ENCODE data around the gene CYB561D2.

CYB561D2 gene

DNA sequence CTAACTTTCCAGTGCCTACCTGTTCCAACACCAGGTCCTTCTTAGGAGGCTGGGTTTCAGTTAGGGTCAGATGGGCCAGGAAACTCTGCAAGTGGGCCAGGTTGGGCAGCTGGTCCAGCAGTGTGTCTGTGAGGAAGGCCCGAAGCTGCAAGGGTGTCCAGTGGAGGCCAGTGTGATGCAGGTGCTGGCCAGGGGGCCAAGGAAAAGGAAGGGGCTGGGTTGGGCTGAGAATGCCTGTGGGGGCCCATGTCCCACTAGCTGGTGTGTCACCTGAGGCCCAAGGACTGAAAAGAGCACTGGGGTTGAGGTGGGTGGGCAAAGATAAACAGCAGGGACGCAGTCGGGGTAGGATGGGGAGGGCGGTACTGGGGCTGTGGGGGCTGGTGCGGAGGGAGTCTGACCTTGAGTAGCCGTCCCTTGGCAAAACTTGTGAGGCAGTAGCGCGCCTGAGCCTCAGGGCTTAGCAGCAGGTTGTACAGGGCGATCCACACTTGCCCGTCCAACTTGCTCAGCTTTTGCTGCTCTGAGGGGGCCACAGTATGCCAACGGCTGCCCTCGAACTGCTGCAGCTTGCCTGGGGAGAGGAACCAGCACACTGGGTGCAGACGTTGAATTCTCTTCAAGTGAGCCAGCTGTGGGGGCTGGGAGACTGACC lies 8.5 kb upstream of the CYB561D2 start:
- no peak for DNase-seq

DNA sequence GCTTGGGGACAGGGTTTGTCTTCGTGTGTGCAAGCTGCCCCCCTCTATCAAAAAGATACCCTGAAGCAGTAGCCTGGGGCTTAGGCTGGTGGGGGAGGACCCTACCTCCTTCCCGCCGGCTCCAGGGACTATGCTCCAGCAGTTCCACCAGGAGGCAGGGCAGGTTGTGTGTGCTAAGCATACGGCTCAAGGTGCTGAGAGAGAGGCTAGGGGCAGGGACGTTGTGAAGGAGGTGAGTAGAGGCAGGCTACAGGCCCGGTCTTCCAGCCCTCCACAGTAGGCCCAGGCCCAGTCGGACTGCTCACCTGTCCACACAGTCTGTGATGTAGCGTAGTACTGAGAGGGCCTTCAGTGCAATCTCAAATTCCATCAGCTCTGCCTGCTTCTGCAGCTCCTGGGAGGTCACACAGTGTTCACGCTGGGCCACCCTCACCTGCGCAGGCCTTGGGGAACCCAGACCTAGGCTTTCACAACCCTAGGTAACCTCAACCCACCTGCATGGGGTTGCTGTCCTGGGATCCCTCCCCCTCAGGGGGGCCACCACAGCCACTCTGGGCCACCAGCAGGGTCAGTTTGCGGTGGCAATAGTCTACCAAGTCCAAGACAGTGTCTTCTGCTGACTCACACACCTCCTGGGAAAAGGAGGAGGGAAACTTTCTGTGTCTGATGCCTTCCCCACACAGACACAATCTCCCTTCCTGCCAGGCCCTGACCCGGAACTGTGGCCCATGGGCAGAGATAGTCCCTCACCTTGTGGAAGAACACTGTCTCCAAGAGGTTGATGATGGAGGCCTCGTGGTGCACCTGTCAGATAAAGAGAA lies 7.6 kb upstream of the CYB561D2 start:
- DNase-seq = no peak

DNA sequence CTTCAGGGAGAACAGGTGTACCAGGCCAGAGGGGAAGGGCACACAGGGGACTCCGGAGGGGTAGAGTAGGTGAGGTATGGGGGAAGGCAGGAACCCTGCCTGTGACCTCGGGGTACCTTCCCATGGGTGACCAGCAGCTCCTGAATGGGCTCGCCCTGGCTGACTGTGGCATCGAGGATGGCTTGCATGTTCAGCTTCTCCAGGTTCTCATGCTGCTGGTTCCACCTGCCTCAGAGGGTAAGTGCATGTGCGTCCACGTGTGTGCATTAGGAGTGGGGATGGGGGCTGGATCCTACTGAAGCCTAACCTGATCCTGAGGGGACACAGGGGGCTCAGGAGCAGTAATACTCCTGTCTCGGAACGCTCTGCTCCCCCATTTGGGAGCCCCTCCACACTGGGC lies 5.7 kb upstream of the CYB561D2 start:
- DNase-seq = no peak

DNA sequence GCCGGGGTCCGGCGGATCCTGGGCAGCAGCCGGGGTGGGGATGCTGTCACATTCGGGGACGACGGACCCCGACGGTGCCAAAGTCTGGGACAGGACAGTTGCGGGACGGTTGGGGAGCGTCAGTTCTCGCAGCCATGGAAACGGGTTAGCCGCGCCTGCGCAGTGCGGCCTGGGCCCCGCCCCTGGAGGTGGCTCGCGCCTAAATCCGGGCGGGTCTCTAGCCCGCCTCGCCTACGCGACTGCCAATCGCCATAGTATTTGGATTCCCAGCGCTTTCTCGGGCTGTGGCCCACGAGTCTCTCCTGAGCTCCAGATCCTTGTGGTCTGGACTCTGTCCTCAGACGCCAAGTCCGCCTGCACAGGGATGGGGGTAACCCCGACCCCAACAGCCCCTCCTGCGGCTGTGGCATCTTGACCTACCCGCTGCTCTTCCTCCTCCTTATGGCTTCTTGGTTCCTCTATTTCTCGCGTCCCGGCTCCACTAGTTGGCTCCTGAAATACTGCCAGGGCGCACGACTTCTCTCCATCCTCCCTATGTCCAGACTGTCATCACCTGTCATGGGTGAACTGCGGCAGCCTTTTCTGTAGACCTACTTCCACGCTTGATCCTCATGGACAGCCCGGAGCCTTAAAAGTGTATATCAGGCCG lies 5.0 kb upstream of the CYB561D2 start, which contains the start of gene ZMYND10:
ZMYND10 (minus strand) TSS at position 147 of the 649 bp plus-strand sequence. CDS start 153 bp downstream, outside the sequence.
- DNase-seq = peak; percentile 73

DNA sequence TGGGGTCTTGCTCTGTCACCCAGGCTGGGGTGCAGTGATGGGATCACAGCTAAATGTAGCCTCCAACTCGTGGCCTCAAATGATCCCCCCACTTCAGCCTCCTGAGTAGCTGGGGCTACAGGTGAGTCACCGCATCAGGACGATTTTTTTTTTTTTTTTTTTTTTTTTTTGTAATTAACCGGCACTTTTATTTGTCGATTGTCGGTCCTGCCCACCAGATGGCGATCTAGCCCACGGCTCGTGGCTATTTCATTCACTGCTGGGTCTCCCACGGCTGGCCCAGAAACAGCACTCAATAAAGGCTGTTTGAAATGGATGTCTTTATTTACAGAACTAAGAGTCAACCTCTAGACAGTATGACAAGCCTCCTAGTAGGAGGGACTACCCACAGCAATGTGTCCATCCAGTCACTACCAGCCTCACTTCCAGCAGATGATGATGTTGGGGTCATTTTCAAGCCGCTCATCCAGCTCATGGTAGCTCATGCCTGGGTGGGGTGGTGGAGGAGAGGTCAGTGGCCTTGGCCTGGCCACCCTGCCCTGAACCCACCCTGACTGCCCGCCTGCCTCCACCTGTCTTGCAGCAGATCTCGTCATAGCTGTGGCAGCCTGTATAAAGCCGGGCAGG lies 3.4 kb upstream of the CYB561D2 start:
- DNase-seq = peak; percentile 68

DNA sequence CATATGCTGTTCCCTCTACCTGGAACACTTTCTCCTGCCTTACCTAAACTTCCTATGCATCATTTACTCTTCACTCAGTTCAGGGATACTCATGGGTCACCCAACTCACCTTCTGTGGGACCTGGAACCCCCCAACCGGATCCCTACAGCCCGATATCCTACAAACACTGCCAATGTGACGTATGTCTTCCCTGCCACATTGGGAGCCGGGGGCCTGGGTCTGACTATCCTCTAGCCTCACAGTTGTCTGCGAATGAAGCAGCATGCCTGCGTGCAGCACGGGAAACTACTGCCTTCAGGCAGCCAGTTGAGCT lies 492 bp upstream of the CYB561D2 start:
- no peak for DNase-seq

DNA sequence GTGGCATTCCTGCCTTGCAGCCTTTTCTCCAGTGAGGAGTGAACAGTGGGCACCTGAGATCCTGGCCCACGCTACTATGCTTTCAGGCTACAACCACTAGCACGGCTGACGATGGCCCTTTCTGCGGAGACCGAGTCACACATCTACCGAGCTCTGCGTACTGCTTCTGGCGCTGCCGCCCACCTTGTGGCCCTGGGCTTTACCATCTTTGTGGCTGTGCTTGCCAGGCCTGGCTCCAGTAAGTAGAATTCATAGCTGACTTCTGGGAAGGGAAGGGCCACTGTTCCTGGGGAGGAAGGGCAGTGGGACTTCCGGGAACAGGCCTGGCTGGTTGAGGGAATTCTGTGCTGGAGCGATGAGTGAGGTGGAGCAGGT lies 648 bp downstream of the CYB561D2 start:
- DNase-seq = no peak

DNA sequence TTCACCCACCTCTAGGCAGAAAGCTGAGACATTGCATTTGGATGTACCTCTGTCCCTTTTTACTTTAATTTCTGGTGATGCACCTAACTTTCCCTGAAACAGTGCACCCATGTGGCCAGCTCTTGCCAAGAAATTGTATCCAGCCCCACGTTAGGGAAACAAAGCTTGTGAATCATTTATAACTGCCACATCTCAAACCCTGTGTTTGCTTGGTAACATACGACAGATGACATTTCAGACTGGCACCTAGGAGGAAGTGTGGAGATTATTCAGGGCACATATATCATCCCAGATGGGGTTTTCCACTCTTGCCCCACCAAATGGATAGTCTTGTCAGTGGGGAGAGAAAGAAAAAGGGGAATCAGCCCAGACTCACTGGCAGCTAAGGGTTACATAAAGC lies 2.1 kb downstream of the CYB561D2 start:
- DNase-seq = no peak

DNA sequence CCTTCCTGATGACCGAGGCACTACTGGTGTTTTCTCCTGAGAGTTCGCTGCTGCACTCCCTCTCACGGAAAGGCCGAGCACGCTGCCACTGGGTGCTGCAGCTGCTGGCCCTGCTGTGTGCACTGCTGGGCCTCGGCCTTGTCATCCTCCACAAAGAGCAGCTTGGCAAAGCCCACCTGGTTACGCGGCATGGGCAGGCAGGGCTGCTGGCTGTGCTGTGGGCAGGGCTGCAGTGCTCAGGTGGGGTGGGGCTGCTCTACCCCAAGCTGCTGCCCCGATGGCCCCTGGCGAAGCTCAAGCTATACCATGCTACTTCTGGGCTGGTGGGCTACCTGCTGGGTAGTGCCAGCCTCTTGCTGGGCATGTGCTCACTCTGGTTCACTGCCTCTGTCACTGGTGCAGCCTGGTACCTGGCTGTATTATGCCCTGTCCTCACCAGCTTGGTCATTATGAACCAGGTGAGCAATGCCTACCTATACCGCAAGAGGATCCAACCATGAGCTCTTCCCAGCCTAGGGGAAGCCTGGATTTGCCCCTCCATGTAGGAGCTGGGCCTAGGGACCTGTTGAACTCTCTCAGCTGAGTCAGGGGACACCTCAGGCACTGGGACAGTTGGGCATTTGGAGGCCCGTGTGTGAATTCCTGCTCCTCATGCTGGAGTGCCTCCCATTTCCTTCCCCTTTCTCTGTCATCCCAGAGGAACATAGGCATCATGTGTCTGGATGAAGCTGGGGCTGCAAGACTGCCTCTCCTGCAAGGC lies 2.8 kb downstream of the CYB561D2 start:
- DNase-seq = no peak

DNA sequence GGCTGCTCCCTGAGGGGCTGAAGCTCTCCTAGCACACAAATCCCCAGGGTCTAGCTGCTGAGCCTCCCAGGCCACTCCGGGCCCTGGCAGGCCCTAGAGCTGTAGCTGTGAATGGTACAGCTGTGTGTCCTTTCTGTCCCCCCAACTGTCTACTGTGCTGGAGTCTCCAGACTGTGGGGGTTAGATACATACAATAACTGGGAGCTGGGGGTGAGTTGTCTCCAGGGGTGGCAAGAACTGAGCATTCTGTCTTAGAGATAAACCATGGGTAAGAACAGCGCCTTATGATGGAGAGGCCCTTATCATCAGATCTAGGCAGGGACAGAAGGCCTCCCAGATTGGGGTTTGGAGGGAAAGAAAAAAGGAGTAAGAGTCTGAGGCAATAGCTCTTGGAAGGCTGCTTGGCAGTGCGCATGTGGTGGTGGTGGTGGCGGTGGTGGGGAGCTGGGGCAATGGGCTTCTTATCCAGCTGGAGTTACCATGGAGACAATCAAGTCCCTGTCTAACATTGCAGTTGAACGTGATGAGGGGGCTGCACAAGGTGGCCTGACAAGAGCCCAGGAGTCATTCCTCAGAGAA lies 3.6 kb downstream of the CYB561D2 start:
- no peak for DNase-seq

DNA sequence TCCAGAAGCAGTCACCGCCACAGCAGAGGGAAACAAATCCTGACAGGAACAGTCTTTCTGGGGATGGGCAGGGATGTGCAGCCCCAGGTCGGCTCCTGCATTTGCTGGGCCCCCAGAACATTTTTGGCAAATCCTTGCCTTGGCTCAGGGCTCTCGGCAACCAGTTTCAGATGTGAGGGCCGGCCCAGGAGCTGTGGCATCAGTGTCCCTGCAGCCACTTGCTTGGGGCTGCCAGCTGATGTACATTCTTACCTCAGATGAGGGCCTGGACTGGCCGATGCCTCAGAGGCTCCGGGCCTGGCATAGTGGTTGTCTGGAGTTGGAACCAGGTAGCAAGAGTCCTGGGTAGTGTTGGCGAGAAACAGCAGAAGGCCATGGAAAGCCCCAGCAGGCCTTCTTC lies 4.2 kb downstream of the CYB561D2 start:
- DNase-seq = no peak

DNA sequence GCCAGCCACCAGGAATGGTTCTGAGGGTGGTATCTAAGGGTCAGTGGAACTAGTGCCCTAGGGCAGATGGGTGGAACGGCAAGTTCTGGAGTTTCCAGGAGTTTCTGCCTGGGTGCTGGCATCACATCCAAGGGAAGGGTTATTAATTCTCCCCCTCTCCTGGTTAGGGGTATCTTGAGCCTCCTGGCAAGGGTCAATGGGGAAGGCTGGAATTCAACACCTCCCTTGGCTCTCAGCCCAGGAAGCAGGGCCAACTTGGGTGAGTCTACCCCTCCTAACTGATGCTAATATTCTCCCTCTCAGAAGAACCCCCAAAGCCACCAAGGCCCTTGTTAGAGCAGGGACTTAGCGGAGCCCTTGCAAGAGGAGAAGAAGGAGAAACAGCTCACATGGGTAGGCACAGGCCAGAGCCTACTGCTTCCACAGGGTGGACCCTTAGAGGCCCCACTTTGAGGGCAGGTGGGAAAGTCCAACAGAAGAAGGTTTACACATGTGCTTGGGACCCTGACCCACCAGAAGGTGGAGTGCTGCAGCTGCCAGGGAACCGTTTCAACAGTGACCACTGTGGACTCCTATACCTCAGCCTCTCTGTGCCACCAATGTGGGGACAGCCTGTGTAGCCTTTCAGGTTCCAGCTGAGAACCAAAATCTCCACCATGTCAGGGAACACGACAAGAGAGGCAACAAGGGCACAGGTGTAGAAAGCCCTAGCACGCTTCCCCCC lies 5.3 kb downstream of the CYB561D2 start:
- no peak for DNase-seq

DNA sequence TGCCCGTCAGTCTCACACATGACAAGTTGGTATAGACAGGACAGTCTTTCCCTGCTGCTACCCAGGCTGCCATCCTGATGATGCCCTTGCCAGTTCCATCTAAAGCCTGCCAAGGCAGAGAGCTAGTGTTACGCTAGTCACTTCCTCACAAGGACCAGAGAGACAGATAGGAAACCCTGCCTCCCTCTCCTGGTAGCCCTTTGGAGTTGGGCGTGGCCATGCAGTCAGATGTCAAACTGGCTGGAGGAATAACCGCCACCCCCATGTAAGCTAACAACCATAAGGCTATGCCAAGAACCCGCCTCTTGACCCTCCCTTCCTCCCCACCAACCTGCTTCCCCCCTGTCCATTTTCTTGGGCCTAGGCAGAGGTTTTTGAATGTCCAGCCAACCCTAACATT lies 5.9 kb downstream of the CYB561D2 start:
- no peak for DNase-seq

DNA sequence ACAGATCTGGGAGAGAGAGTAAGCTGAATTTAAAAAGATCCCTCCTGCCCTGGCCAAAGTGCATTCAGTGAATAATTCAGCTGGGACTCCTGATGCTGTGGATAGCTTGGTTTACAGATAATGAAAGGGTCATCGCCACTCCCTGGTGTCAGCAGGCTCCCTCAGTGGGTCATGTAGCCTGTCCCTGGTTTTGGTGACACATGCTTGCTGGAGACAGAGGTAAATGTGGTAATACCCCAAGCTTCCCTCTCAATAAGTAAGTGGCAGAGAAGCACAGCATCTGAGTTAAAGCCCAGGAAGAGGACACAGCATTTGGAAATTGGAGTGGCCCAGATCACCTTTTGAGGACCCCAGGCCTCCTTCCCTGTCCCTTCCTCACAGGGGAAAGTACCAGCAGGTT lies 6.8 kb downstream of the CYB561D2 start:
- no peak for DNase-seq

DNA sequence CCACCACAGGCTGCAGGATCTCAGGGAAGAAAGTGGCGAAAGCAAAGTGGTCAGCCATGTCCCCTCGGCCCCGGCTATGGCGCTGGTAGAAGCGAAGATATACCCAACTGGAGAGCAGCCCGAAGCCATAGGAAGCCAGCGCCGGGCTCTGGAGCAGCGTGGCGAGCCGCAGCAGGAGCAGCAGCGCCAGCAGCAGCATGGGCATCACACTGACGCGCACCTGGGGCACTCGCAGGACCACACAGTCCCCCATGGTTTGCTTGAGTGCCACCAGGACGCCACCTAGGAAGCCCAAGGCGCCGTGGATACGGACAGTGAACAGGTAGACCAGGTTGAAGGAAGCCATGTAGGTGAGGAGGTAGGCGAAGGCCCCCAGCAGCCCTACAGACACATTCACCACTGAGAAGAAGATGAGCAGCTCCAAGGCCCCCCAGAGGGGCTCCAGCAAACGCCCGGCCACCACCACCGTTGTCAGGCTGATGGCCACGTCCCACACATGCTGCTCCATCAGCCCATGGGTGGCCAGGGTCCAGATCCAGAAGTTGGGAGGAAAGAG lies 7.8 kb downstream of the CYB561D2 start:
- no peak for DNase-seq

DNA sequence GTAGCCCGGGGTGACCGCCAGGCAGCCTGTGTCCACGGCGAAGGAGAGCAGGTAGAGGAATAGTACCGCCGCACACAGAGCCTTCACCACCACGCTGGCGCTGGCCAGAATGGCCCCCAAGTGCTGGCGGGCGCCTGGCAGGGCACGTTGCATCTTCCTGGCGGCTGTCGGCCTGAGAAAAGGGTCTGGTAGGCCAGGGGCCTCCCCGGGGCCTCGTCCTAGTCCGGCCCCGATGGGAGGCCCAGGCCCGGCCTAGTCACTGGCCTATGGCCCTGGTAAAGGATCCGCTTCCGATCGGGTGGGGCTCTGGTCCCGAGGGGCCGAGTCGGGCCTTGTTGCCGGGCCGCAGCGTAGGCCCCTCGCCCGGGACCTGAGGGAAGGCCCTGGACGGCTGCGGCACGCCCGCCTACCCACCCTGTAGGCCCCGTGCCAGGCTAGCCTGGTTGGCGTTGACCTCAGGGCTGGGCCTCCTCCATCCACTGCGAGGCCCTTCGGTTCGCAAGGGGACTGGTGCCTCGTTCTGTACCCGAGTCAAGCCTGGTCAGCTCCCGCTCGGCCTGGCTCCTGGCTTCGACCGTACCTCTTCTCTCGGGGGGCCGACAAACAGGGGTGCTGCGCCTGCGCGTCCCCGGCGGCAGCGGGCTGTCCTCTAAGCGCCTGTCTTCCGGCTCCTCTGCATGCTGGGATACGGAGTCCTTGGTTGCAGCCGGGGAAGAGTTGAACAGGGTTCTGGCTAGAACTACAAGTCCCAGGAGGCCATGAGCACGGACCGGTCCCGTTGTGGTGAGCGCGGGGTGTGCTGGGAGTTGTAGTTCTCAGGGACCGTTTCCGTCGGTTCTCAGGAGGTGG lies 8.5 kb downstream of the CYB561D2 start, which contains the start of gene TMEM115:
TMEM115 (minus strand) TSS at position 611 of the 849 bp plus-strand sequence; CDS start at position 153, 458 bp downstream.
- DNase-seq = peak; percentile 93

DNA sequence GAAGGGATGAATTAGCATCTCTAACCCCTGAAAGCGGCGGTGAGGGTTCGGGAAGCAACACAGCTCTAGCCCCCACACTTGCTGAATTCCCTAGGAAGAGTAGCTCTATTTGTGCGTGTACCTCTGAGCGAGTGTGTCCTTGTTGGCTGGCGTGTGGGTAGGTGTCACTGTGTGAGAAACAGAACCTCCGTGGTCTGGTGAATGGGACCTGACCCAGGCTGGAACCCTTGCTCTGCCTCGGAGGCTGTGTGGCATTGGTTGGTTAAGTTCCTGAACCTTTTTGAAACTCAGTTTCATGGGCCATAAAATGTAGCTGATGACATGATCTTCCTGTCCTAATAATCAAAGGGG lies 9.1 kb downstream of the CYB561D2 start:
- no peak for DNase-seq

DNA sequence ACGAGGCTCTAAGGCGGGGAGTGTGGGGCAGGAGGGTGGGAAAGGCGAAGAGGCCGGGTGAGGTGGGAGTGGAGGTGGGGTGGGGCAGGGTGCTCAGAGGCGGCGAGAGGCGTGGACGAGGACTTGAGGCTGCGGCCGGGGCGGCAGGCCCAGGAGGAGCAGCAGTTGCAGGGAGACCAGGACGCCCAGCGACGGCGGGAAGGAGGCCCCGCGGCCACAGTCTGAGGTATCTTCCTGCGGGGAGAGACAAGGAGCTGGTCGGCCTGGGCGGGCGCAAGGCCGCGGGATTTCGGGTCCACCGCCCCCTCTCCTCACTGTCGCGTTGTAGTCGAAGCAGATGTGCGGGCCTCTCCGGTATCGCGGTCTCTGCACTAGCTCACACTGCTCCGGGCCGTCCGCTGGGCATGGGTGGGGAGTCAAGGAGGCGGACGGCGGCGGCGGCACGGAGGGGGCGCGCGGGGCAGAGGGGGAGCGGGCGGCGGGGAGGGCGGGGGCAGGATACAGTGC lies 14.0 kb downstream of the CYB561D2 start:
- DNase-seq = no peak

DNA sequence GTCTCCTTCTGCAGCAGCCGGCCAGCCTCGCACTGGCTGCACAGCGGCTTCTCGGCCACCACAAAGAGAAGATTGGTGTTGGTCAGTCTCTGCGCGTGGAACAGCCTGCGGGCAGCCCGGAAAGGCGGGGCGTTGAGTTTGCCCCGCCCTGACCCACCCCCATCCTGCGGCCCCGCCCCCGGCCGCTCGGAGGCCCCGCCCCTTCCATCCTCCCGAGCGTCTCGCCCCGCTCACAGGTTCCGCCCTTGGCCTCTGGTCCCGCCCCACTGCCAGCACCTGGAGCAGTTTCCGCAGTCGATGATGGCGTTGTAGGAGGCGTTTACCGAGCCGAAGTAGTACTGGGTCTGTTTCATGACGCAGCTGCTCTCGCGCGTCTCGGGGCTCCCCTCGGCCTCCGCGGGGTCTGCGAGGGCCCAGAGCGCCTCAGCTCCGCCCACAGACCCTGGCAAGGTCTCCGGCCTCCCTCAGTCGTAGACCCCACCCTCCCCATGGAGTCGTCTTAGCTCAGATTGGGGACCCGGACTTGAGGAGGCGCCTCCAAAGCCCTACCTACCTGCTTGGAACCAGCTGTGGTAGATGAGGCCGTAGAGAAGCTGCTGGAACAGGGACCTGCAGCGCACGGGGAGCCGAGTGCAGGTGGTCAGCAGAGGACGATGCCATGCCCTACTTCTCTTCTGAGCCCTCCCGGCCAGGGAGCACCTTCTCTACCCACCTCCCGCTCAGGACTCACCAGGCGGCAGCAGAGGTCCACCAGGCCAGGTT lies 14.6 kb downstream of the CYB561D2 start:
- peak; percentile 95 for DNase-seq

Measured in T-helper 9 cell (primary cell).